Measurements from ENCODE around the gene ZMYND10. TPM values are rescaled to one million over a fixed set of nuclear protein-coding genes. Genes with fewer than 3 reads are reported as not detected.

ZMYND10 gene
- total RNA-seq, 1 donor from 2014 or later = not detected

DNA sequence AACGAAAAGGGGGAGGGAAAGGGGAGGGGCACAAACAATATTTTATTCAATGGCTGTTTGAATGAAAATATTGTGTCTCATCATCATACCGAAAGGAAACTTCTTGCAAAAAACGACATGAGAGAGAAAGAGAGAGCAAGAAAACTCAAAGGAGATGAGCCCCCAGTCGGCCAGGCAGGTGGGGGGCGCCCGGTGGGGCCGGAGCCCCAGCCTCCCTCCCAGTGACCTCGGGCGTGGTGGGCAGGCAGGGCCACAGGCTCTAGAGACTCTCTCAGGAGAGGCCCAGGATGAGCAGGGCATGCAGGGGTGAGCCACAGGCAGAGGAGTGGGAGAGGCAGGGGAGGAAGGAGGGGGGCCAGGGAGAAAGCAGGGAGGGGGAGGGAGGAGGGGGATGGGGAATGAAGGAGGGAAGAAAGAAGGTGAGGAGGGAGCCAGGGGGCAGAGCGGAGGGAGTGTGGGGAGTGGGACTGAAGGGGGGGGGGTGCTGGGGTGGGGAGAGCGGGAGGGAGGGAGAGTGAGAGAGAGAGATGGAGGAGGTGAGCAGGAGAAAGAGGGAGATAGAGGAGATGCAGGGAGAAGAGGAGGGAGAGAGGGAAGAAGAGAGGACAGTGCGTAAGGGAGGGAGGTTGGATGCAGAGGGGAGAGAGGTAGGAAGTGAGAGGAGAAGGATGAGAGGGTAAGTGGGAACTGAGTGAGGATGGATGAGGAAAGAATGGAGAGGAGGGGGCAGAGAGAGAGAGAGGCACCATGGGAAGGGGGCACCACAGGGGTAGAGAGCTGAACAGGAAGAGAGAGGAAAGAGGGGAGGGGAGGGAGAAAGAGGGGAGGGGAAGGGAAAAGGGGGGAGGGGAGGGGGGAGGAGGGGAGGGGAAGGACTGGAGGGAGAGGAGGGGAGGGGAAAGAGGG is 27.9 kb upstream of the ZMYND10 start:
- ATAC-seq = no peak
- intact Hi-C loops (cut with DNase I) = no loop called here
- DNase-seq (ENCODE audit: missing footprints) = no peak

DNA sequence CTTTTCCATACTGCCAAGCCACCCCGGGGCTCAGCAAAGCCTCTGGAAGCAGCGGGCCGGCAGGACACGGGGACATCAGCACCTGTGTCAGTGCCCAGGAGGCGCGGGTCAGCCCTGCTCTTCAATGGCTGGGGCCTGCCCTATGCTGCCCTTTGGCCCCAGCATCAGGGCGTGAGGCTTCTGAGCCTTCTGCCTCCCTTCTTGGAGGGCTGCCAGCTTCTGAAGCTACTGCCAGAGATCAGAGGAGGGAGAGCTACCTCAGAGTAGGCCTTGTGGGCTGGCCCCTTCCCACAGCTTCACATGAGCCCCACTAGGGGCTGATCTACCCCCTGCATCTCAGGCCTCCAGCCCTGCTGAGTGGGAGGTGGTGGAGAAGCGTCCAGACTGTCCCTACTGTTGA is 26.8 kb upstream of the ZMYND10 start:
- no peak for DNase-seq (ENCODE audit: missing footprints)
- intact Hi-C loops (cut with DNase I) = no loop called here
- ATAC-seq = no peak

DNA sequence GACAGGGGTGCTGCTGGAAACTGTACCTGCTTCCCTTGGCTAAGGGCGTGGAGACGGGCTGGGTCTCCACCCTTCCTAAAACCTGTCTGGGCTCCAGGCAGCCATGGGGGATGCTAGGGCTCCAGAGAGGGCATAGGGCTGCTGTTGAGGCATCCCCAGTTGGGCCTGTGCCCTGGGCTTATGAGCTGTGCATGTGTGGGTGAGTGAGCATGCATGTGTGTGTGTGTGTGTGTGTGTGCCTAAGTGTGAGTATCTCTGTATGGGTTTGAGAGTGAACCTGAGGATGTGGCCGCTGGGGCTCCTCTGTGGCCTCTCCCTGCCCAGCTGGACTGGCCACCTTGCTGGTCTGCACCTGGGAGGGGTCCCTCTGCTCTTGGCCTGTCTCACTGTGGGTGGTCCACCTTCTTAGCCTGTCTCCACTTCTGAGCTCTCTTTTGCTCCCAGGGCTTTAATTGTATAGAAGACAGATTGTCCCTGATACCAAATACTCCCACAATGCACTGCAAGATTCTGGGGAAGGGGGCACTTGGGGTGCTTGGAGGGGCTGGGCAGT is 25.7 kb upstream of the ZMYND10 start:
- ATAC-seq (no peak), DNase-seq (ENCODE audit: missing footprints) (no peak)
- intact Hi-C loops (cut with DNase I) = no loop called here

GRCh38 chr3:50370594-50370993 is 25.1 kb upstream of the ZMYND10 start:
- ATAC-seq (no peak), DNase-seq (ENCODE audit: missing footprints) (no peak)
- intact Hi-C loops (cut with DNase I) = no loop called here

DNA sequence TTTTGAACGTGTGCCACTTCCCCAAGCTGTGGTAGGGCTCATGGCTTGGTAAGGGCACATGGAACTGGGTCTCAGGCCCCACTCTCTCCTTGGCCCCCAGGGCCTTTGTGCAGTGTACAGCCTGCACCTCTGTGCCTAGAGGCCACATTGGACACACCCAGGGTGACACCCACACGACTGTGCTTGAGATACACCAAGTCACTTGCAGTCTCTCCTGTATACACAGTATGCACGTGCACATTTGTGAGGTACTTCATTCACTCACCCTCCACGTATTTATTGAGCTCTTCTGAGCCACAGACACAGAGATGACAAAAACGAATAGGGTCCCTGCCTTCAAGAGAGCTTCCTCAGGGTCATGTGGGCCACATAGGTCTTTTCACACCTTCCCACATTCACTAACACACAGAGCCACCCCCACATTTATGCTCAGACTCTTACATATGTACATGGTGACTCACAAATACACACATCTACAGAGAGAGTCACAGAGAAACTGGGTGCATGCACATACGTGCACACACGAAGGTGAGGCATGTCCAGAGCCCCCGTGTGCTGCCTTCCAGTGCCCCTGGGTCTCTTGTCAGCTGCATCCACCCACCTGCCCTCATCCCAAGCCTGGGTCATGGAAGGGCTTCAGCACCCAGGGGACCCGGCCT is 23.6 kb upstream of the ZMYND10 start:
- intact Hi-C loops (cut with DNase I) = no loop called here
- ATAC-seq = no peak
- DNase-seq (ENCODE audit: missing footprints) = no peak

DNA sequence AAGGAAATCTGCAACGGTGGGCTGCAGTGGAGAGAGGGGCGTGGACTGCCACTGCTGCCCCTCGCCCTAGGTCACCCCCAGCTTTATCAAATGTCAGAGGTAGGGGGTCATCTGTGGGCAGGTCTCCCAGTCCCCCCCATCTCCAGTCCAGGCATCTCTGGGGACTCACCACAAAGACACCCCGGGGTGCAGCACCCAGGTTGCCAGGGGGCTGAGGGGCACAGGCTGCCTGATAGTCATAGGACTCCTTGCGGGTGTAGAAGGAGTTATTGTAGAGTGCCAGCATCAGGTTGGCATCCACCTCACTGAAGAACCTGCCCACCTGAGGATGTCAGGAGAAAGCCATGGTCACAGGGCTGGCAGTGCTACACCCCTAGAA is 20.3 kb upstream of the ZMYND10 start:
- ATAC-seq (no peak), DNase-seq (ENCODE audit: missing footprints) (no peak)
- intact Hi-C loops (cut with DNase I) = no loop called here

DNA sequence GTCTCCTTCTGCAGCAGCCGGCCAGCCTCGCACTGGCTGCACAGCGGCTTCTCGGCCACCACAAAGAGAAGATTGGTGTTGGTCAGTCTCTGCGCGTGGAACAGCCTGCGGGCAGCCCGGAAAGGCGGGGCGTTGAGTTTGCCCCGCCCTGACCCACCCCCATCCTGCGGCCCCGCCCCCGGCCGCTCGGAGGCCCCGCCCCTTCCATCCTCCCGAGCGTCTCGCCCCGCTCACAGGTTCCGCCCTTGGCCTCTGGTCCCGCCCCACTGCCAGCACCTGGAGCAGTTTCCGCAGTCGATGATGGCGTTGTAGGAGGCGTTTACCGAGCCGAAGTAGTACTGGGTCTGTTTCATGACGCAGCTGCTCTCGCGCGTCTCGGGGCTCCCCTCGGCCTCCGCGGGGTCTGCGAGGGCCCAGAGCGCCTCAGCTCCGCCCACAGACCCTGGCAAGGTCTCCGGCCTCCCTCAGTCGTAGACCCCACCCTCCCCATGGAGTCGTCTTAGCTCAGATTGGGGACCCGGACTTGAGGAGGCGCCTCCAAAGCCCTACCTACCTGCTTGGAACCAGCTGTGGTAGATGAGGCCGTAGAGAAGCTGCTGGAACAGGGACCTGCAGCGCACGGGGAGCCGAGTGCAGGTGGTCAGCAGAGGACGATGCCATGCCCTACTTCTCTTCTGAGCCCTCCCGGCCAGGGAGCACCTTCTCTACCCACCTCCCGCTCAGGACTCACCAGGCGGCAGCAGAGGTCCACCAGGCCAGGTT is 19.7 kb upstream of the ZMYND10 start:
- ATAC-seq (peak; percentile 88), DNase-seq (ENCODE audit: missing footprints) (peak; percentile 91)
- intact Hi-C loops (cut with DNase I) = no loop called here

- intact Hi-C loops (cut with DNase I) = no loop called here
- DNase-seq (ENCODE audit: missing footprints) (no peak), ATAC-seq (peak; percentile 33)
Observed at GRCh38 chr3:50364573-50365079, 19.1 kb upstream of the ZMYND10 start.

- ATAC-seq = no peak
- no peak for DNase-seq (ENCODE audit: missing footprints)
- intact Hi-C loops (cut with DNase I) = no loop called here
Observed at GRCh38 chr3:50359760-50360110, 14.2 kb upstream of the ZMYND10 start.

- ATAC-seq = peak; percentile 97
- DNase-seq (ENCODE audit: missing footprints) = peak; percentile 97
- intact Hi-C loops (cut with DNase I) = no loop called here
Observed at GRCh38 chr3:50358911-50359759, 13.6 kb upstream of the ZMYND10 start, which contains the start of gene TMEM115. TSS of gene TMEM115 (minus strand) at chr3:50359521. CDS start at chr3:50359063, 458 bp downstream.

GRCh38 chr3:50358355-50358910 is 12.9 kb upstream of the ZMYND10 start:
- ATAC-seq (no peak), DNase-seq (ENCODE audit: missing footprints) (no peak)
- intact Hi-C loops (cut with DNase I) = no loop called here

DNA sequence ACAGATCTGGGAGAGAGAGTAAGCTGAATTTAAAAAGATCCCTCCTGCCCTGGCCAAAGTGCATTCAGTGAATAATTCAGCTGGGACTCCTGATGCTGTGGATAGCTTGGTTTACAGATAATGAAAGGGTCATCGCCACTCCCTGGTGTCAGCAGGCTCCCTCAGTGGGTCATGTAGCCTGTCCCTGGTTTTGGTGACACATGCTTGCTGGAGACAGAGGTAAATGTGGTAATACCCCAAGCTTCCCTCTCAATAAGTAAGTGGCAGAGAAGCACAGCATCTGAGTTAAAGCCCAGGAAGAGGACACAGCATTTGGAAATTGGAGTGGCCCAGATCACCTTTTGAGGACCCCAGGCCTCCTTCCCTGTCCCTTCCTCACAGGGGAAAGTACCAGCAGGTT is 11.9 kb upstream of the ZMYND10 start:
- DNase-seq (ENCODE audit: missing footprints) (no peak), ATAC-seq (no peak)
- intact Hi-C loops (cut with DNase I) = no loop called here

GRCh38 chr3:50356553-50356952 is 11.0 kb upstream of the ZMYND10 start:
- DNase-seq (ENCODE audit: missing footprints) (no peak), ATAC-seq (no peak)
- intact Hi-C loops (cut with DNase I) = no loop called here

DNA sequence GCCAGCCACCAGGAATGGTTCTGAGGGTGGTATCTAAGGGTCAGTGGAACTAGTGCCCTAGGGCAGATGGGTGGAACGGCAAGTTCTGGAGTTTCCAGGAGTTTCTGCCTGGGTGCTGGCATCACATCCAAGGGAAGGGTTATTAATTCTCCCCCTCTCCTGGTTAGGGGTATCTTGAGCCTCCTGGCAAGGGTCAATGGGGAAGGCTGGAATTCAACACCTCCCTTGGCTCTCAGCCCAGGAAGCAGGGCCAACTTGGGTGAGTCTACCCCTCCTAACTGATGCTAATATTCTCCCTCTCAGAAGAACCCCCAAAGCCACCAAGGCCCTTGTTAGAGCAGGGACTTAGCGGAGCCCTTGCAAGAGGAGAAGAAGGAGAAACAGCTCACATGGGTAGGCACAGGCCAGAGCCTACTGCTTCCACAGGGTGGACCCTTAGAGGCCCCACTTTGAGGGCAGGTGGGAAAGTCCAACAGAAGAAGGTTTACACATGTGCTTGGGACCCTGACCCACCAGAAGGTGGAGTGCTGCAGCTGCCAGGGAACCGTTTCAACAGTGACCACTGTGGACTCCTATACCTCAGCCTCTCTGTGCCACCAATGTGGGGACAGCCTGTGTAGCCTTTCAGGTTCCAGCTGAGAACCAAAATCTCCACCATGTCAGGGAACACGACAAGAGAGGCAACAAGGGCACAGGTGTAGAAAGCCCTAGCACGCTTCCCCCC is 10.5 kb upstream of the ZMYND10 start:
- intact Hi-C loops (cut with DNase I) = no loop called here
- ATAC-seq (no peak), DNase-seq (ENCODE audit: missing footprints) (no peak)

GRCh38 chr3:50354850-50355249 is 9.3 kb upstream of the ZMYND10 start:
- ATAC-seq = no peak
- DNase-seq (ENCODE audit: missing footprints) = no peak
- intact Hi-C loops (cut with DNase I) = no loop called here

- intact Hi-C loops (cut with DNase I) = no loop called here
- ATAC-seq (no peak), DNase-seq (ENCODE audit: missing footprints) (no peak)
Observed at GRCh38 chr3:50354186-50354764, 8.7 kb upstream of the ZMYND10 start.
